Natural killer cell treated with Interleukin-12 subunit alpha and Interleukin-12 subunit beta and Interleukin-15 and Interleukin-18, amount 100 ng/mL, for 72 hours (primary cell): ENCODE data around the gene CAV3. TPM values are rescaled to one million over a fixed set of nuclear protein-coding genes. Genes with fewer than 3 reads are reported as not detected.

Experiments used
- ATAC-seq, 2 donors: fragments of 150-1000 bp; cut with Tn5 transposase in 1 of 2; sonication (Bioruptor Pico), chemical (Tn5 transposase) in 1 of 2; 2 replicates each; pipeline ENCODE4 v1.10.0; 2021
- DNase-seq: peaks from one replicate; pipeline ENCODE4 v3.0.0; 2022; ENCODE audit warnings: low spot score
- H3K27ac Mint-ChIP-seq, 2 donors: 1 replicate in 1 of 2; 2 replicates in 1 of 2; pipeline ENCODE4 v1.8.0; 2022; ENCODE audit warnings: mixed read lengths in 2 of 2, mild to moderate bottlenecking in 1 of 2, moderate library complexity in 1 of 2
- H3K27me3 Mint-ChIP-seq, 2 donors: 1 replicate in 1 of 2; 2 replicates in 1 of 2; pipeline ENCODE4 v1.8.0; 2022; ENCODE audit warnings: mixed read lengths in 2 of 2
- H3K36me3 Mint-ChIP-seq: one replicate; pipeline ENCODE4 v1.8.0; 2022; ENCODE audit warnings: mixed read lengths
- H3K4me1 Mint-ChIP-seq, 2 donors: 1 replicate in 1 of 2; 2 replicates in 1 of 2; pipeline ENCODE4 v1.8.0; 2022; ENCODE audit warnings: low read depth in 2 of 2, mixed read lengths in 2 of 2, mild to moderate bottlenecking in 1 of 2
- H3K4me3 Mint-ChIP-seq: one replicate; pipeline ENCODE4 v1.8.0; 2022; ENCODE audit warnings: mixed read lengths
- H3K9me3 Mint-ChIP-seq: 2 replicates; pipeline ENCODE4 v1.8.0; 2022; ENCODE audit warnings: mixed read lengths
- total RNA-seq, 2 donors: library from RNA; stranded (reverse); gene quantifications; one replicate each; pipeline ENCODE4 v1.2.3, GENCODE V29; 2022

The CAV3 gene
- total RNA-seq, 2 donors from 2014 or later, result not detected

DNA sequence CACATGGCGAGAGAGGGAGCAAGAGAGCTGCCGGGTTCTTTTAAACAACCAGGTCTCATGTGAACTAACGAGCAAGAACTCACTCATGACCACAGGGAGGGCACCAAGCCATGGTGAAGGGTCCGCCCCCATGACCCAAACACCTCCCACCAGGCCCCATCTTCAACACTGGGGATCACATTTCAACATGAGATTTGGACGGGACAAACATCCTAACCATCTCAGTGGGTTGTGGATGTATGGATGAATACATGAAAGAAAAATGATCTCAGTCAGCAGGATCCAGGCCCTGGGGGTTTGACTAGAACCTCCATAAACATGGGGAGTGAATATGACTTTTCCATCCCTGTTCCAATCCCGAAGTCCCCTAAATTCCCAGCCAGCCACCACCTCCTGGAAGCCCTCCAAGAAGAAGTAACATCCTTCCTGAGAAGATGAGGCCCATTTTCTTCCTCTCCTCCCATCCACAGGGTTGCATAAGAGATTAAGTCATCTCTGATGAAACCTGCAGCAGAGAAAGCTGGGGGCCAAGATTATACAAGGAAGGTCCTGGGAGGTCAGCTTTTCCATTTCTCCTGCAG, 9.5 kb downstream of the CAV3 start:
- ATAC-seq (no peak), DNase-seq (no peak)
- Mint-ChIP-seq H3K4me3 (no peak overlapping the region), H3K4me1 (no peaks in the 10 kb centered on the region), H3K27me3 (peaks cover 13 to 16% of the 10 kb centered on the region in 2 donors), H3K36me3 (no peaks in the 10 kb centered on the region), H3K9me3 (no peaks in the 10 kb centered on the region), H3K27ac (no peak overlapping the region)

DNA sequence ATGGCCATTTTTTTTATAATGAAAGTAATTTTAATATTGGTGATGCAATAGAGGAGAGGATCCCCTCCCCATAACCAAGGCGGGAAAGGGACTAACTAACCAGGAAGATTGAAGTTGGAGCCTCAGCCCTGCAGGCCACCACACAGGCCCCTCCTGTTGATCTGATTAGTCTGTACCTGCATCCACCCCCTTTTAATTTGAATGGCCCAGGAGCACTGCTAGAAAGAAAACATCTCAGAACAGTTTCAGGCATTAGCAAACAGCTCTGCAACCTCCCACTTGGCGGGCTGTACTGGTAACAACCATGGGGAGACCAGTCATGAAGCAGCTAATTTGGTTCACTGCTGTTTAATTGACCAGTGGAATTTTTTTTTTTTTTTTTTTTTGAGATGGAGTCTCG, 10.3 kb downstream of the CAV3 start:
- Mint-ChIP-seq H3K4me3 (no peak overlapping the region), H3K27me3 (peaks cover 12 to 13% of the 10 kb centered on the region in 2 donors), H3K4me1 (no peaks in the 10 kb centered on the region), H3K36me3 (no peaks in the 10 kb centered on the region), H3K9me3 (no peaks in the 10 kb centered on the region), H3K27ac (no peak overlapping the region)
- no peak for DNase-seq
- ATAC-seq, result no peak

- H3K27ac Mint-ChIP-seq, result no peak overlapping the region
- H3K9me3 Mint-ChIP-seq, result no peaks in the 10 kb centered on the region
- no peaks in the 10 kb centered on the region for H3K4me1 Mint-ChIP-seq
- ATAC-seq, result peak in 1 of 2 donors; percentile 31
- H3K27me3 Mint-ChIP-seq, result peaks cover 12 to 13% of the 10 kb centered on the region in 2 donors
- H3K4me3 Mint-ChIP-seq, result no peak overlapping the region
- H3K36me3 Mint-ChIP-seq, result no peaks in the 10 kb centered on the region
- DNase-seq, result peak; percentile 49
Measured at GRCh38 chr3:8745619-8746370, 12.2 kb downstream of the CAV3 start.

DNA sequence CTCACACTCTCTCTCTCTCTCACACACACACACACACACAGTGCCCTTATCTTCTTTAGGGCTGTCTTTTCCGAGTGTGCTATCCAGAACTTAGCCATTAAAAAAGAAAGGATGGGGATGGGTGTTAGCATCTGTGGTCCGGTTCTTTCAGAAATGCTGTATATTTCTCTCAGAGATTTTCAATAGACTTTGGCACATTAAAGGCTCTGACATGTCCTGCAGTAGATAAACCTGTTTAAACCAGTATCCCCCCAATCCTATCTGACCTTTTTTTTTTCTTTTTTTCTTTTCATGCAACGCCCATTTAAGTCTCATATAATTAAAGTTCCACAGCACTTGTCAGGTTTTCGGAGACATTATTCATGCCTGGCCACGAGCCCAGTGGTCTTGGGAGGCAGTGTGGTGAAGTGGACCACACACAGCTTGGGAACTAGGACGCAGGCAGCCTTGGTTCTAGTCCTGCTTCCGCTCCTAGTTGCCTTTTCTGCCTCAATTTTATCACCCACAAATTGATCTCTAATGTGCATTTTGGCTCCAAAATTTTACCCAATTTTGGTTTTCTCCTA, 13.3 kb downstream of the CAV3 start:
- Mint-ChIP-seq H3K27ac (no peak overlapping the region), H3K4me1 (no peaks in the 10 kb centered on the region), H3K27me3 (peaks cover 7 to 8% of the 10 kb centered on the region in 2 donors), H3K9me3 (no peaks in the 10 kb centered on the region), H3K36me3 (no peaks in the 10 kb centered on the region), H3K4me3 (no peak overlapping the region)
- DNase-seq (no peak), ATAC-seq (no peak)

GRCh38 chr3:8749316-8749715, 15.7 kb downstream of the CAV3 start:
- Mint-ChIP-seq H3K4me3 (no peak overlapping the region), H3K27ac (no peak overlapping the region), H3K4me1 (no peaks in the 10 kb centered on the region), H3K36me3 (no peaks in the 10 kb centered on the region), H3K9me3 (no peaks in the 10 kb centered on the region), H3K27me3 (peaks cover 0 to under 1% of the 10 kb centered on the region in 2 donors)
- peak; percentile 8 for DNase-seq
- ATAC-seq, result no peak

DNA sequence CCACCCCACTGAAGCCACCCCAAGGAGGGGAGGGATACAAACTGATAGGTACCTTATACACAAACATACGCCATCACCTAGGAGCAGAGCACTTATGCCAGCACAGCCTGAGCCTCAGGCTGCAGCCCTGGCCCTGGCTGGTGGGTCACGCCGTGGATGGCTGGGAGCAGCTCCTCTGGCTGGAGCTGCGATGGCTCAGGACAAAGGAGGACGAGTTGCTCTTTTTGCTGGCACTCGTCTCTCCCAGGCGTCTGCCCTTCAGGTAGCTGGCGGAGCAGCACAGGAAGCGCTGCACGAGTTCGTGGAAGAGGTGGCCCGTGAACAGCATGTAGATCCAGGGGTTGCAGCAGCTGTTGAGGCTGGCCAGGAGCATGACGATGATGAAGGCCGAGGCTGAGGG, 19.2 kb downstream of the CAV3 start:
- peaks cover 0 to 4% of the 10 kb centered on the region in 2 donors for H3K27me3 Mint-ChIP-seq
- no peak for ATAC-seq
- DNase-seq, result peak; percentile 51
- no peak overlapping the region for H3K27ac Mint-ChIP-seq
- no peaks in the 10 kb centered on the region for H3K9me3 Mint-ChIP-seq
- no peaks in the 10 kb centered on the region for H3K4me1 Mint-ChIP-seq
- H3K4me3 Mint-ChIP-seq, result no peak overlapping the region
- no peaks in the 10 kb centered on the region for H3K36me3 Mint-ChIP-seq

GRCh38 chr3:8755097-8755496, 21.5 kb downstream of the CAV3 start:
- ATAC-seq, result no peak
- H3K36me3 Mint-ChIP-seq, result no peaks in the 10 kb centered on the region
- H3K9me3 Mint-ChIP-seq, result no peaks in the 10 kb centered on the region
- H3K4me3 Mint-ChIP-seq, result no peak overlapping the region
- H3K27ac Mint-ChIP-seq, result no peak overlapping the region
- no peak for DNase-seq
- H3K27me3 Mint-ChIP-seq, result peaks cover 0 to 4% of the 10 kb centered on the region in 2 donors
- H3K4me1 Mint-ChIP-seq, result no peaks in the 10 kb centered on the region

- H3K27me3 Mint-ChIP-seq, result peaks cover 0 to 4% of the 10 kb centered on the region in 2 donors
- no peak for DNase-seq
- no peaks in the 10 kb centered on the region for H3K4me1 Mint-ChIP-seq
- H3K27ac Mint-ChIP-seq, result no peak overlapping the region
- H3K9me3 Mint-ChIP-seq, result no peaks in the 10 kb centered on the region
- H3K36me3 Mint-ChIP-seq, result no peaks in the 10 kb centered on the region
- no peak for ATAC-seq
- no peak overlapping the region for H3K4me3 Mint-ChIP-seq
Measured at GRCh38 chr3:8755564-8756237, 22.1 kb downstream of the CAV3 start.

DNA sequence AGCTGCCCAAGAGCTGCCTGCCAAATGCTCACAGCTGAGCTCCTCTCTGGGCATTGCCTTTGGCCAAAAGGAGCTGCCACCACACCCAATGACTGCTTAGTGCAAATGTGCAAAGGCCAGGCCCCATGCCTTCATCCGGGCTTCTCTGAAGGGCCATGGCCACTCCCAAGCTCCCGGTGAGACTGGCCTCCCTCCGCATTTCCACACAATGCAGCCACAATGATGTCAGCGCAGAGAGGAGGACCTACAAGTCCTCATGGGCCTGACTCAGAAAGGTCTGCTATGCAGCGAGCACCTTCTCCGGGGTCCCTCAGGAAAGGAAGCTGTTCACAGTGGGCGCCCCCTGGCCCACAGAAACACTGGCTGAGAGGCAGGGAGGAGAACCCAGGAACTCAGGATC, 23.1 kb downstream of the CAV3 start:
- ATAC-seq (no peak), DNase-seq (peak; percentile 26)
- H3K9me3 Mint-ChIP-seq, result no peaks in the 10 kb centered on the region
- peaks cover 0 to 4% of the 10 kb centered on the region in 2 donors for H3K27me3 Mint-ChIP-seq
- no peak overlapping the region for H3K27ac Mint-ChIP-seq
- H3K36me3 Mint-ChIP-seq, result no peaks in the 10 kb centered on the region
- no peaks in the 10 kb centered on the region for H3K4me1 Mint-ChIP-seq
- H3K4me3 Mint-ChIP-seq, result no peak overlapping the region

- H3K4me1 Mint-ChIP-seq, result no peaks in the 10 kb centered on the region
- no peaks in the 10 kb centered on the region for H3K36me3 Mint-ChIP-seq
- H3K9me3 Mint-ChIP-seq, result no peaks in the 10 kb centered on the region
- ATAC-seq (no peak), DNase-seq (peak; percentile 20)
- H3K27ac Mint-ChIP-seq, result no peak overlapping the region
- peaks cover 0 to 4% of the 10 kb centered on the region in 2 donors for H3K27me3 Mint-ChIP-seq
- H3K4me3 Mint-ChIP-seq, result no peak overlapping the region
Measured at GRCh38 chr3:8757551-8758518, 24.2 kb downstream of the CAV3 start.

DNA sequence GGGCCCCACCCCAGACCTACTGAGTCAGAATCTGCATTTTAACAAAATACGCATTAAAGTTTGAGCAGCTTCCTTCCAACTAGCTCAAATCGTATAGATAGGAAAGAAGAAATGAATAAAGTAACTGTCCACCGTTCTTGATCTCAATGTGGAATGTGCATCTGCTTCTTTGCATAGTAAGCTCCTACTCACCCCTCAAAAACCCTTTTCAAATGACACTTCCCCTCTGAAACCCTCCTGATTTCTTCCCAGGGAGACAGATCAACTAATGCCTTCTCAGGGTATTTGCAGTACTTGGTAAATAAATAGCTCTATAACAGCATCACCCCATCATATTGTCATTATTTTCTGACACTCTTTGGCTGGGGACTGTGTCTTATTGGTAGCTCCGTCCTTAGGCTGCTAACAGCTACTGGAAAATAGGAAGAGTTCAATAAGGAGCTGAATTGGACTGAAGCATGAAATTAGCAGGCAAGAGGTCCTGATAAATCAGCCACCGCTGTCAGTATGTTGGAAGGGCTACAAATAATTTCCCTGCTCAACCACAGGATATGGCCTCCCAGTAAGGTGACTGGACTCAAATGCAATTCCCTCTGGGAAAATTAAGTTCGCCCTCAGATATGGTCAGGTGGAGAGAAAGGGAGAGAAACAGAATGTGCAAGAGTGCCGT, 25.6 kb downstream of the CAV3 start:
- H3K36me3 Mint-ChIP-seq, result no peaks in the 10 kb centered on the region
- no peak overlapping the region for H3K4me3 Mint-ChIP-seq
- ATAC-seq (no peak), DNase-seq (no peak)
- H3K27me3 Mint-ChIP-seq, result peaks cover 0 to 4% of the 10 kb centered on the region in 2 donors
- H3K4me1 Mint-ChIP-seq, result no peaks in the 10 kb centered on the region
- no peak overlapping the region for H3K27ac Mint-ChIP-seq
- no peaks in the 10 kb centered on the region for H3K9me3 Mint-ChIP-seq

DNA sequence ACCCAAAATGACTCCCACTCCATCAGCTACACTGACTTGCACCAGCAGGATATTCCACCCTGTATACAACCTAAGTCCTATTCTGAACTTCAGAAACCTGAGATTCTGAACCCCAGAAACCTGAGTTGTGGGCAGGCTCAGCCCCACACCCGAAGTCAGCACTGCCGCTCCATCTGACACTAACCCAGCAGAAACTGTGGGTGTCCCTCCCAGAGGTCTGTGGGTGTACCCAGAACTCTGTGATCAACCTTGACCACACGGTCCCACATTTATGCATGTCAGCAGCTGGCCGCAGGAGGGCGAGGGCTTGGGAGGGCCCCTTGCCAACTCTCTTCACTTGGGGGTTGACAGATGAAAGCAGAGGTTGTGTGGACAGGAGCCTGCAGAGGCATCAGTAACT, 26.5 kb downstream of the CAV3 start:
- no peaks in the 10 kb centered on the region for H3K9me3 Mint-ChIP-seq
- ATAC-seq, result no peak
- no peak overlapping the region for H3K4me3 Mint-ChIP-seq
- no peaks in the 10 kb centered on the region for H3K4me1 Mint-ChIP-seq
- DNase-seq, result no peak
- no peaks in the 10 kb centered on the region for H3K36me3 Mint-ChIP-seq
- peaks cover 0 to 2% of the 10 kb centered on the region in 2 donors for H3K27me3 Mint-ChIP-seq
- H3K27ac Mint-ChIP-seq, result no peak overlapping the region

GRCh38 chr3:8760506-8760905, 26.9 kb downstream of the CAV3 start:
- Mint-ChIP-seq H3K27me3 (peaks cover 0 to 2% of the 10 kb centered on the region in 2 donors), H3K4me3 (no peak overlapping the region), H3K9me3 (no peaks in the 10 kb centered on the region), H3K4me1 (no peaks in the 10 kb centered on the region), H3K27ac (no peak overlapping the region), H3K36me3 (no peaks in the 10 kb centered on the region)
- DNase-seq, result no peak
- ATAC-seq, result no peak
